Stimulated activated CD4-positive, alpha-beta T cell treated with anti-CD3 and anti-CD28 coated beads, Interleukin-15, amount 100 ng/mL, for 48 hours (primary cell): ENCODE measurements around the gene EPHB2.
"Not testable (repeated sequence)": the region's sequence is repeated elsewhere in the genome, so short reads cannot be mapped to it uniquely, and the experiment has no call there.

Experiments used
- DNase-seq, 2 donors: peaks; one replicate each; pipeline ENCODE4 v3.0.0-alpha.2; 2020; ENCODE audit warnings: low read depth in 2 of 2

EPHB2 gene

DNA sequence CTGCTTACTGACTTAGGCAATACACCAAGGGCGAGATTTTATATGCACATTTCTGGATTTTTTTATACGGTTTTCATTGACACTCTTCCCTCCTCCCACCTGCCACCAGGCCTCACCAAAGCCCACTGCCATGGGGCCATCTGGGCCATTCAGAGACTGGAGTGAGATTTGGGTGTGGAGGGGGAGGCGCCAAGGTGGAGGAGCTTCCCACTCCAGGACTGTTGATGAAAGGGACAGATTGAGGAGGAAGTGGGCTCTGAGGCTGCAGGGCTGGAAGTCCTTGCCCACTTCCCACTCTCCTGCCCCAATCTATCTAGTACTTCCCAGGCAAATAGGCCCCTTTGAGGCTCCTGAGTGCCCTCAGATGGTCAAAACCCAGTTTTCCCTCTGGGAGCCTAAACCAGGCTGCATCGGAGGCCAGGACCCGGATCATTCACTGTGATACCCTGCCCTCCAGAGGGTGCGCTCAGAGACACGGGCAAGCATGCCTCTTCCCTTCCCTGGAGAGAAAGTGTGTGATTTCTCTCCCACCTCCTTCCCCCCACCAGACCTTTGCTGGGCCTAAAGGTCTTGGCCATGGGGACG lies 204.1 kb downstream of the EPHB2 start:
- DNase-seq = no peak

DNA sequence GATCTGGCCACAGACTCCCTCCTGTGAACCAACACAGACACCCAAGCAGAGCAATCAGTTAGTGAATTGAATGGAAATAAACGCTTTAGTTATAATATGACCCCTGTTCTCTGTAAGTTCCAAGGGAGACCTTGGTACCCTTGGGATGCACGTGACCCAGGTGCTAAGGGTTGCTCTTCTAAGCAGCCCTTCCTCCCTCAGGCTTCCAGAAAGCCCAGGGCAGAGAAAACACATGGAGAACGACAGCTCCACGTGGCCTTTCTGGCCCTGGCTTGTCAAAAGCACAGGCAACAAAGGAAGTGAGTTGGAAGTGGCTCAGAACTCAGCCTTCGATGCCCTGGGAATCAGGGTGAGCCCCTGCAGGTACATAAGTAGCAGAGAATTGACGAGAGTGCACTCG lies 204.6 kb downstream of the EPHB2 start:
- no peak for DNase-seq

DNA sequence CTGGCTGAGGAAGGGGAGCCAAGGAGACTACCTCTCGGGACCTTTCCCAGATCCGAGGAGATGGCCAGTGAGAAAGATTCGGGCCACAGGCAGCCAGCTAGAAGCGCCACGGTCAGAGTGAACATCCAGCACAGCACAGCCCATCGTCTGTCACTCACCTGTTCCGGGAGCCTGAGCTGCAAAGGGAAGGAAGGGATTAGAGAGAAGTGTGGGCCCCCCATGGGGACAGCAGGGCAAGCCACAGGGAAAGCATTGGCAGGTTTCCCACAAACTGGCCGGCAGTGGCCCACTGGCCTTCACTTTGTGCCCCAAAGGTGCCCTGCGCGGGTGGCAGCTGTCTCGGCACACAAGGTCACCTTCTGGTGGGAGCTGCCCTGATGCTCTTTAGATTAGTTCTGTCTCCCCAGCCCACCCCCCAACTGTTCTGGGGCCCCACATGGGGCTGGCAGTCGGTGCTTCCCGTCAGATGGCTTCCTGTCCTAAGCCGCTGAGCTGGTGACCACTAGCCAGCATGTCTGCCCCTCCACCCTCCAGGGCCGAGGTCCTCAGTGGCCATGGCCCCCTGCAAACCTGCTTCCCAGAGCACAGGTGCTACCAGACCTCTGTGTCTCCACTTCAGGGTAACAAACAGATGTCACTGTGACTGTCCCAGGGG lies 205.3 kb downstream of the EPHB2 start:
- no peak for DNase-seq

DNA sequence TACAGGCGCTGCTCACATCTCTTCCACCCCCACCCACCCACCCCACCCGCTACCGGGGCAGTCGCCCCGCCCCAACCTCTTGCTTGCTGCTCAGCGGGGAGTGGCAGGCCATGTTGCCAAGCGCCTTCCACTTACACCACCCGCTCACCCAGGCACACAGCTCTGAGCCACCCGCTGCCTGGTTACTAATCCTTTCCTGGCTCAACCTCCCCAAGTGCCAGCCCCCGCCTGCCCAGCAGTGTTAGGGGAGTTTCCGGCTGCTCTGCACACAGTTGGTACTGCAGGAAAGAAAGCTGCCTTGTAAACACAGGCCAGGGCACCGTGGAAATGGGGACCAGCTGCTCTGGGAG lies 205.8 kb downstream of the EPHB2 start:
- no peak for DNase-seq

DNA sequence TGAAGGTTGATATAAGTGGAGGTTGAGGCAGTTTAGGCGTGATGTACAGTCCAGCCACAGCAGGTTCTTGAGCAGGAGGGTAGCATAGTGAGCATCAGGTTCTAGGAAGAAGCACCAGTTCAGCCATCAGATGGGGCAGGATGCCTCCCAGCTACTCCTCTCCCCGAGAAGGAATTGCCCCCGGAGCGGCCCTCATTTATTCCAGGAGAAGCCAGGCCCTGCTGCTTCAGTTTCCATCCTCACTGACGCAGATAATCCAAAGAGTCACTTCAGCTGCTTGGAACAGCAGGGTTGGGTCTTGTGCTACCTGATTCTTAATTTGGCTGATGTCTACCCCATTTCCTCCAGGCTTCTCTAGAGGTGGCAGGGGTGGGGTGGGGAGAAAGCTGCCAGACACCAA lies 207.3 kb downstream of the EPHB2 start:
- DNase-seq = no peak

DNA sequence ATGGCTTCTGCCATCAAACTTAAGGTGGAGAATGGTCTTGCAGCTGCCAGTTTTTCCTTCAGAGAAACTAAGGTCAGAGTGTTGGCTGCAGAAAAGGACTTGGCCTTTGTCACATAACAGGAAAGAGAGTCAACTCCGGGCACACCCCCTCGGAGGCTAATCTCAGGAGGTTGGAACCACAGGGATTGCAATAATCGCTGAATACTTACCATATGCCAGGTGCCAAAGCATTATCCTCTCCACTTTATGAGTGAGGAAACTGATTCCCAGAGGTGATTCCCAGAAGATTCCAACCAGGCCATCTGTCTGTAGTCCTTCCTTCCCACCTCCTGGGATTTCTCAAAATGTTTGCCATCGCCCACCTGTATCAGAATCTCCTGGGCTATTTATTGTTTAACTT lies 208.0 kb downstream of the EPHB2 start:
- no peak for DNase-seq

DNA sequence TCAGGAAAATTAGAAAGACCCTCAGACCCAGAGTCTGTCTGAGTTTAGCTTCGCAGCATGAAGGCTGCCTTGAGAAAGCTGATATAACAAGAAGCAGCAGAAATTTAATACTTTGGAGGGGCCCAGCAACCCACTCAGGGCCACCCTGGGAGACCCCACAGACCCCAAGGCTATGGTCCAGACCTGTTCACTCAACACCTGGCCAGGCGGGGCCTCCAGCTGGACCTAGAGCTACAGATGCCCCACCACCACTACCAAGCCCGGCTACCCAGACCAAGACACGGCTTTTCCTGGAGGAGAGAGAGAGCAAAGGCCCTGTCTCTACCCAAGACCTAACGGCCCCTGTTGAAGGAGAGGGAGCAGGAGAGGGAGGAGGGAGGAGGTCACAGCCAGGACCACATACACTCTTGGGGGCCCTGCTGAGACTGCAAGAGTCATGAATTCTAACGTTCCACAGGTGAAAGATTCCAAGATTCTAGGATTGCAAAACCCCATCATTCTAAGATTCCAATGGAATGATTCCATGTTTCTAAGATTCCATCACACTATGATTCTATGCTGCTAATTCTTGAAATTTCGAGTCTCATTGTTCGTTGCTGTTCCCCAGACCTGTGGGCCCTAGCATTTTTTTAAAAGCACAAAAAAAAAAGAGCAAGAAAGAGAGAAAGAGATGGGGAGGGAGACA lies 208.8 kb downstream of the EPHB2 start:
- no peak for DNase-seq

DNA sequence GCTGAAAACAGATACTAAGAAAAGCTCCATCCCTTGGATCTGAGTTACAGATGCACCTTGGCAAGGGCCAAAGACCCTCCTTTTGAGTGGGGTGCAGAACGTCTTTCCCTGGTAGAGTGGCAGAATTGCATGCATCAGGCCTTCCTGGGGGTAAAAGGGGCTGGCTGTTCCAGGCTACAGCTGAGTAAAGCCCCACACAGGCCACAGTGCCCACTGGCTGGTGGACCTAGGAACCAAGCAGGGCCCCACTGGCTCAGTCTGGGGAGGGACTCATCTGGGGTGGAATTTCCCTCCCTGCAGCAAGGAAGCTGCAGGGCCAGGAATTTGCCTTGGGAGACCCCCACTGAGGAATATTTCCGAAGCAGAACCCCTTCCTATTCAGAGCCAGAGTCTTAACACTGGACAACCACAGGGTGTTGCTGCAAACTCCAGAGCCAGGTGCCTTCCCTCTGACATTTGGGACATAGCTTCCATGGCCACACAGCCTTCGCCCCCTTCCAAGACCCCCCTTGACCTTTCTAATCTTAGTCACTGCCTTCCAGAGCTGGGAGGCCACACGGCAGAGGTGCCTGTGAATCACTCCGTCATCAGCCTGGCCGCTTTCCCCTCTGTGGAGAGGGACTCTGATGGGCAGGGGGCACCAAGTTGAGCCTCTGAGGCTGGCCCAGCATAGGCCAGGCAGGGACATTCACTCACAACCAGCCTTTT lies 209.5 kb downstream of the EPHB2 start:
- no peak for DNase-seq

DNA sequence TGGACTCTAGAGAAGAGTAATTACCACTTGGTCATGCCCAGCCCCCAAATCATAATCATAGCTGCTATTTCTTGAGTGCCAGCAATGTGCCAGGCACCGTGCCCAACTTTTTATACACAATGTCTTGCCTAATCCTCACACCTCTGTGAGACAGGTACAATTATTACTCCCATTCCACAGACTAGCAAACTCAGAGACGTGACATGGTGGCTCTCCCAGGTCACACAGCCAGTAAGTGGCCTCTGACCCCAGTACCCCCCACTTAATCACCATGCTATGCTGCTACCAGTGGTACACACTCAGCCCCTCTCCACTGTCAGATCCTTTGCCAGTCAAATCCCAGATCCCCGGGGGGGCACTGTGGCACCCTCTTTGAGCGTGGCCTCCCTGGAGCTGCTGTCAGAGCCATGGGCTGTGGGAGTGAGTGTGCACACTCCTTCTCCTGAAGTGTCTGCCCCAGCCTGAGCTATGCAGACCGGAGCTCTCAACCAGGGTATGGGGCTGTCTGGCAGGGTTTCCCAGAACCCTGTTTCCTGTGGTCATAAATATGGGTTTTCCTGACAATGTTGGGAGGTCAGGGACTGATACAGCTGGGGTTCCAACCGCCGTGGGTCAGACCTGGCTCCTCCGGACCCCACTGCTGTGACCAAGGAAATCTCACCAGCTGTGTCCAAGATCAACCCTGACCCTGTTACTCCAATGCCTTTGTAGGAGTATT lies 210.3 kb downstream of the EPHB2 start:
- no peak for DNase-seq

DNA sequence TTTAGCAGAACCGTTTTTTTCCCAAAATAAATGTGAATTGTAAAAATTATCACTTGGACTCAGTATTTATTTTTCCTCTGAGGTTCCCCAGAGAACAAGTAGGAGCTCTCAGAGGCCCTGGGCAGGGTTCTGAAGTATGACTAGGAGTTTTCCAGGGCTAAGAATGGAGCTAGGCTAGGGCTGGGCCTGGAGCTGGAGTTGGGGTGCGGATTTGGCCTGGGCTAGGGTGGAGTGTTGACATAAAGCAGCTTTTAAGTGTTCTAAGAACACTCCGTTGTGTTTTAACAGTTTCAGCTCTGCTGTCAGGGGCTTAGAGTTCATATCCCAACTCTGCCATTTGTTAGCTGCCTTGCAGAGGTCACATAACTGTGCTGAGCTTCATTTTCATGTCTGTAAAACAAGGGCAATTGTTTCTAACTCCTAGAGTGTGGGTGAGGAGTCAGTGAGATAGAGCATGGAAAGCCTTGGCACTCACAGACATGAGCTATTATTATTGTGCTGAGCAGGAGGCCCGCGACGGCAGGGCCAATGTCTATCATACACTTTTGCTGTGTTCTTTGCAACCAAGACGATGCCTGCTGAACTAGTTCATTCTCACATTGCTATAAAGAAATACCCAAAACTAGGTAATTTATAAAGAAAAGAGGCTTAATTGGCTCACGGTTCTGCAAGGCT lies 210.9 kb downstream of the EPHB2 start:
- DNase-seq = no peak

DNA sequence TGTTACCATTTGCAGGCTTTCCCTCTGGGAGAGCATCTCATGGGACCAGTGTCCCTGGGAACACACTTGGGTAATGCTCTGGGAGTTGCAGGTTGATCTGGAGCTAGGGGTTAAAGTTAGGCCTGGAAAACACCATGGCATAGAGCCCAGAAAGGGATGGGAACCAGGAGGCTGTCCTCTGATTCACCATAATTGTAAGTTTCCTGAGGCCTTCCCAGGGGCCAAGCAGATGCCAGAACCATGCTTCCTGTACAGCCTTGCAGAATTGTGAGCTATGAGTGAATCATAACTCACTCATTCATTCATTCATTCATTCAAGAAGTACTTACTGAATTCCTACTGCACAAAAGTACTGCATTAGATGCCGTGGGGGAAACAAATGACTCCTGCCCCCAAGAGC lies 212.0 kb downstream of the EPHB2 start:
- DNase-seq = no peak

DNA sequence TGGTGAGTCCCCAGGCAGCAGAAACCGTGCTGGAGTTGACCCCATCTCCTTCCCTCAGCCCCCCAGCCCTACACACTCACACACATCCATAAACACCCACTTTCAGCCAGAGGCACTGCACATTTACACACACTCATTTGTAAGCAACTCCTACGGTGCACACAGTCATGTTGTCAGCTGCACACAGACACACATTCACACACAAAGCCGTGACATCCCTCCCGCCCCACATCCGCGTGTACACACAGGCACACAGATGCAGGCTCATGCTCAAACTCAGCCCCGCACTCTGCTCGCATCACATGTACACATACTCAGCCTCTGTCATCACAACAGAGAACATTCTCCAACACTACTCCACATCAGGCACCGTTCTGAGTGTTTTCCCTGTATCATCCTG lies 214.5 kb downstream of the EPHB2 start:
- no peak for DNase-seq

DNA sequence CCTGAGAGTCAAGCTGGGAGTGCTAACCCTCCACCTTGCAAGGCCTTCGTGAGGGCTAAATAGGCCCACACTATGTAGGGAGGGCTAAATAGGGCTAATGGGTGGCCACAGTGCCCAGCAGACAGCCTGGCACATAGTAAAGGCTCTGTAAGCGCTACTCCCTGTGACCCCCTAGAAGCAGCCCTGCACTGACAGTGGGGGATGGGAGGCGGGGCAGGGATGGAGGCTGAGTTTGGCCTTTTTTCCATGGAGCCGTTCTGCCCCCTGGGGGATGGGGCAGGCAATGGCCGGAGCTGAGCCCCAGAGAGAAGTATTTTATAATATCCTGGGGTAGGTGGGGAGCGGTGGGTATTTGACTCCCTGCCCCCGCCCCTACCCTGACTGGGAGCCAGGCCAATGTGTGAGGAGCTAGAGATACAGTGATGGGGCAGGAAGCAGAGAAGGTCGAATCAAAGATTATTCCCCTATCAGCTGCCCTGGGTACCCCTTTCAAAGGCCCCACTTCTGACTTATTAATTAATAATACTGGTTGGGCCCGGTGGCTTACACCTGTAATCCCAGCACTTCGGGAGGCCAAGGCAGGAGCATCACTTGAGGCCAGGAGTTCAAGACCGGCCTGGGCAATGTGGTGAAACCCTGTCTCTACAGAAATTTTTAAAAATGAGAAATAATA lies 219.7 kb downstream of the EPHB2 start:
- peak in 1 of 2 donors; percentile 11 for DNase-seq

DNA sequence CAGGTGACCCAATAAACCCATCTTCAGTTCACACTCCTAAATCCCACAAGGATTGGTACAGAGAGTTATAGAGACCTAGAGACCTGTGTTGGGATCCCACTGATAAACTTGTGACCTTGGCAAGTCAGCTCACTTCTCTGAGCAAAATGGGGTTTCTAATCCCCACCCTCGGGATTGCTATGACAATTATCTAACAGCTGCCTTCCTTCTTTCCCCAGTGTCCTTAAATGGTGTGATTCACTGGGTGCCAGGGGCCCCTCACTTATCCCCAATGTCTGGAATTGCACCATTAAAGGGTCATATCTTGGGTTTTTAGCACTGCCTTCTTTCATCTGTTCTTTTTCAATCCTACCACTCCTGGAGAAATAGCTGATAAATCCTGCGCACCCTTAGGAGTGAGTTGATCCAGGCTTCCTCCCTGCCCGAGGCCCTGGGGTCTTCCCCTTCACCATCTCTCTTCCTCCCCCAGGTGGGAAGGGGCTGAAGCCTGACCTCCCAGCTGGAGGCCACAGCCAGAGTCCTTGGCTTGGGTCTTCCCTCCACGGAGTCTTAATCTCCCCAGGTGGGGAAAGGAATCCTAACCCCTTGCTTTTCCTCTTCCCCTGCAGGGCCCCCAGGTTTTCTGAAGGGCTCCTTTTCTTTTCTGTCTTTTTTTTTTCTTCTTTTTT lies 222.3 kb downstream of the EPHB2 start:
- no peak for DNase-seq

DNA sequence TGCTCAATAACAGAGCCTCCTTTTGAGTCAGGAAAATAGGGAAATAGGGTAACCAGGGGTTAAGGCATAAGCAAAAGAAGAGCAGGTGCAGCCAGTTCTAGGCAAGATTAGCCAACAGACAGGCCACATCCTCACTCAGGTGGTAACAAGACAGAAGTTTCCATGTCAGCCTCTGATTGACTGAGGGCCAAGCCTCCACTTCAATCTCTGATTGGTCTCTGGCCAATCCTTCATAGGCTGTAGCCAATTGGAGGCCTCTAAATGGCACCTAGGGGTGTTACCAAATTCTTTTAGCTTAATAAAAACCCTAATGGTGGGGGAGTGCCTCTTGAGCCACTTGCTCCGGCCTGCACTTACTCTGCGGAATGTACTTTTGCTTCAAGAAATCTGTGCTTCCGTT lies 224.8 kb downstream of the EPHB2 start:
- DNase-seq = no peak

DNA sequence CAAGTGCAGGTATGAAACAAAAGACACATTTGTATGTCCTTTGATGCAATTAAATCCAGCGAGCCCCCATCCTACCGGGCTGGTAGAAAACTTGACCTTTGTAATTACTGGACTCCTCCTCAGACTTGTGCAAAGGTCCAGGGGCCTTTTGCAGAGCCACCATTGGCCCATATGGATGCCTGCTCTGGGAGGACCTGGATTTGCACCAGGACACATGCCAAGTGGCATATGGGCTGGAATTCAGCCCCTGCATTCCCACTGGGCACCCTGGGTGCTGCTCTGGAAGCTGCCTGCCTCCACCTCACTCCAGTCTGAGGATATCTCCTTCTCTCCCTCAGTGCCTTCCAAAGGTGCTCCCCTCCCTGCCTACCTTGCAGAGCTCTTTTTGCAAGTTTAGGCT lies 226.0 kb downstream of the EPHB2 start:
- no peak for DNase-seq

DNA sequence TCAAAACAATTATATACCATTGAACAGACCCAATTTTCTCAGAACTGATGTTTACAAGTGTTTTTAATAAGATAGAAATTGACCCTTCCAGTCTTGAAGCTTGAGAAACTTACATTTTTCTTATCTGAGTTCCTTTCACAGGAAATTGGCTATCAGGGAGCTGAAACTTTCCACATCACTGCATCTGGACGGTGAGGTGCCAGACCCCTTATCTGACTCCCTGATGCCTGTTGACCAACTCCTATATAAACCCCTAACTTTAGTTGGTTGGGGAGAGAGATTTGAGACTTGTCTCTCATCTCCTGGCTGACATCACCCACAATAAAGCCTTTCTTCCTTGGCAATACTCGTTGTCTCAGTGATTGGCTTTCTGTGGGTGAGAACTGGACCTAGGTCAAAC lies 230.6 kb downstream of the EPHB2 start:
- DNase-seq = no peak

DNA sequence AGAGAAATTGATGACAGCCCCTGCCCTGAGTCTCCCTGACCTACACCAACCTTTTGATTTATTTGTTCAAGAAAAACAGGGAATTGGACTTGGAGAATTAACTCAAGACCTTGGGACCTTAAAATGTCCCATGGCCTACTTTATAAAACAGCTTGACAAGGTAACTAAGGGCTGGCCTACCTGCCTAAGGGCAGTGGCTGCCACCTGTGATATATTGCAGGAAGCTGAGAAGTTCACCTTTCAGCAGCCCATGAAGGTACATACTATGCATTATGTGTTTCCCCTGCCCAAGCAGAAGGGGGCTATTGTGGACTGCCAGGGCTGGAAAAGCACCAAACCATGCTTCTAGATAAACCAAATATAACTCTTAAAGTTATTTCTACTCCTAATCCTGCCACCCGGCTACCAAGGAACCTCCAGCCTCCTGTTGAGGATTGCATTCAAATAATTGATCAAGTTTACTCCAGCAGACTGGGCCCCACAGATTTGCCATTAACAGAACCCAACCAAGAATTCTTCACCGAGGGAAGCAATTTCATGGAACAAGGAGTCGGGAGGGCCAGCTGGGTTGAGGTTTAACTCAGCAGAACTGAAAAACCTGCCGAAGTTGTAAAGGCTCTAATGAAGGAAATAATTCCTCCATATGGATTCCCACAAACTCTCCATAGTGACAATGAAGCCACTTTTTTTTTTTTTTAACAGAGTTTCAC lies 233.9 kb downstream of the EPHB2 start:
- no peak for DNase-seq

DNA sequence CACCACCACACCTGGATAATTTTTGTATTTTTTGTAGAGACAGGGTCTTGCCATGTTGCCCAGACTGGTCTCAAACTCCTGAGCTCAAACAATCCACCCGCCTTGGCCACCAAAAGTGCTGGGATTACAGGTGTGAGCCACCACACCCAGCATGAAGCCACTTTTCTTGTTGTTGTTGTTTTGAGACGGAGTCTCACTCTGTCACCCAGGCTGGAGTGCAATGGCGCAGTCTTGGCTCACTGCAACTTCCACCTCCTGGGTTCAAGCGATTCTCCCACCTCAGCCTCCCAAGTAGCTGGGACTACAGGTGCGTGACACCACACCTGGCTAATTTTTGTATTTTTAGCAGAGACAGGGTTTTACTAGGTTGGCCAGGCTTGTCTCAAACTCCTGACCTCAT lies 234.5 kb downstream of the EPHB2 start:
- DNase-seq = not testable (repeated sequence)

DNA sequence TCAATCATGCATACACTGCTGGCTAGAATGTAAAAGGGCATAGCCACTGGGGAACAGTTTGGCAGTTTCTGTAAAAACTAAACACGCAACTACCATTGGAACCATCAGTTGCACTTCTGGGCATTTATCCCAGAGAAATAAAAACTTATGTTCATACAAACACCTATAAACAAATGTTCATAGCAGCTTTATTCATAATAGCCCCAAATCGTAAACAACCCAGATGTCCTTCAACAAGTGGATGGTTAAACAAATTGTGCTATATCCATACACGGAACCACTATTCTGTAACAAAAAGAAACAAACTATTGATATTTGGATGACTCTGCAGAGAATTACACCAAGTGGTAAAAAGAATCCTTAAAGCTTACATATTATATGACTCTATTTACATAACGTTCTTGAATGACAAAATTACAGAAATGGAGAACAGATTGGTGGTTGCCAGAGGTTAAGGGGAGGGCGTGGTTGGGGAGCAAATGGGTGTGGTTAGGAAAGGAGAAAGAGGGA lies 239.2 kb downstream of the EPHB2 start:
- DNase-seq = no peak
